ENCODE results near the gene SGO1.

Gene SGO1

DNA sequence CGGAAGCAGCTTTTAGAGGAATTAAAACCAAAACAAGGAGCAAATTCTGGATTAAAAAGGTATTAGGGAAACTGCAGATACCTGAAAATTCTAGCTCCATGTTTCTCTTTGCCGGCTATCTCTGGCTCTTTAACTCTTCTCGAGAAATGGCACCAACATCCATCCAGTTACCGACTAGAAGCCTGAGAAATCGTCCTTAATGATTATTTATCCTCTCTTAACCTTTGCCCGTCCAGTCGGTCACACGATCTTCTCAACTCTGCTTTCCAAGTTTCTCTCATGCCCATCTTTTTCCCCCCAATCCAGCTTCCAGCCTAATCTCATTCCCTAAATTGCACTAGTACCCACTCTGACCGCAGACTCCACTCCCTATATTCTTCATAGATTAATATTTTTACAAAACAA, 596 bp upstream of the SGO1 start:
- no peak for DNase-seq (ENCODE audit: low read depth)
- TF ChIP-seq, protein P1, sequence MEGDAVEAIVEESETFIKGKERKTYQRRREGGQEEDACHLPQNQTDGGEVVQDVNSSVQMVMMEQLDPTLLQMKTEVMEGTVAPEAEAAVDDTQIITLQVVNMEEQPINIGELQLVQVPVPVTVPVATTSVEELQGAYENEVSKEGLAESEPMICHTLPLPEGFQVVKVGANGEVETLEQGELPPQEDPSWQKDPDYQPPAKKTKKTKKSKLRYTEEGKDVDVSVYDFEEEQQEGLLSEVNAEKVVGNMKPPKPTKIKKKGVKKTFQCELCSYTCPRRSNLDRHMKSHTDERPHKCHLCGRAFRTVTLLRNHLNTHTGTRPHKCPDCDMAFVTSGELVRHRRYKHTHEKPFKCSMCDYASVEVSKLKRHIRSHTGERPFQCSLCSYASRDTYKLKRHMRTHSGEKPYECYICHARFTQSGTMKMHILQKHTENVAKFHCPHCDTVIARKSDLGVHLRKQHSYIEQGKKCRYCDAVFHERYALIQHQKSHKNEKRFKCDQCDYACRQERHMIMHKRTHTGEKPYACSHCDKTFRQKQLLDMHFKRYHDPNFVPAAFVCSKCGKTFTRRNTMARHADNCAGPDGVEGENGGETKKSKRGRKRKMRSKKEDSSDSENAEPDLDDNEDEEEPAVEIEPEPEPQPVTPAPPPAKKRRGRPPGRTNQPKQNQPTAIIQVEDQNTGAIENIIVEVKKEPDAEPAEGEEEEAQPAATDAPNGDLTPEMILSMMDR (conservative IDR thresholded peaks at IDR 0.05; ENCODE audit: low read depth, low read length), result no peak
- peak overlapping the region; percentile 80 for H3K4me3 ChIP-seq (ENCODE audit: low read length)

DNA sequence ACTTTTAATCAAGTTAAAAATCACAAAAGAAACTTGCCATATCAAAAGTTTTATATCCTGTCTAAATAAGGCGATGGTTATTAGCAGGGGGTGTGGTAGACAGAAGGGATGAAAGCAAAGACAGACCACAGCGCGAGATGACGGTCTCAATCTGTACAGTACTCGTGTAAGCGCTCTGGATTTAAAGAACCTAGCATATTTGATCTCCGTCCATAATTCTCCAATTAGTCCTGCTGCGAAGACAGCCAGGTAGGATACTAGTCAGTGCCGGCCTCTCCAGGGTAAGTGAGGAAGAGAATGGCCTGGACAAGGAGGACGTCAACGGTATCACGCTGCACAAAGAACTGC, 701 bp downstream of the SGO1 start:
- DNase-seq (ENCODE audit: low read depth), result no peak
- H3K4me3 ChIP-seq (ENCODE audit: low read length), result peak overlapping the region; percentile 80

DNA sequence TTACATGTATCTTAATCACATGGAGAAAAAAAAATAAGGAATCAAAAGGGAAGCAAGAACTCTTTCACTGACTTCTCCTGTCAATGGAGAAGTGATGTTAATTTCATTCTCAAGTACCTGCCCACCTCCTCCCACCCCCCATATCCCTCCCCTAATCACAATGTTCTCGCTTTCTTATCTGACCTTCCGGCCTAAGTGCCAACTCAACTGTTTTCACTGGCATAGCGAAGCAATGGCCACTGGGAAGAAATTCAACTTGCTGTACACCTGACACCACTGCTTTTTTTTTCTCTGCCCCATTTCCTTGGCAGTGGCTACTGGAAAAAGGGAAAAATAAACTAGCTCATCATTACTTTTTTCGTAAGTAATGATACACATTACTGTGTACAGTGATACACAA, 3.8 kb downstream of the SGO1 start:
- no peak for DNase-seq (ENCODE audit: low read depth)
- TF ChIP-seq, protein P1 (conservative IDR thresholded peaks at IDR 0.05; ENCODE audit: low read depth, low read length), result no peak
- no peak overlapping the region for H3K4me3 ChIP-seq (ENCODE audit: low read length)

More for the DNA sequence above, 701 bp downstream of the SGO1 start:
- TF ChIP-seq, protein P1 (conservative IDR thresholded peaks at IDR 0.05; ENCODE audit: low read depth, low read length), result no peak

DNA sequence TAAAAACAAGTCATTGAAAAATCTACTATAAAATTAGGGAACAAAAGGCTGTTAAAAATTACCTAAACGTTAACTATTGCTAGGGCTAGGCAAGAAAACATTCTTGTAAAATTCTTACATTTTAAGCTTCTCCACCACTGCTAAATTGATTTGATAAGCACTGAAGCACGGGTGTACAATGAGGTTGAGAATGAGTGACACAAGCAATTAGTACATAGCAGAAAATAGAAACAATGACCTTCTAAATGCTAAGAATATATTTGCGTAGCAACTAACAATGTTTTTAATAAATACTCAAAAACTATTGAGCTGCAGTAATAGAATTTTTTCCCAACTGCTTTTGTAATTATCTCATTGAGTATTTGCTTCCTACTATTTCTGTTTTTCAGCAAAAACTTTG, 4.7 kb downstream of the SGO1 start:
- no peak for DNase-seq (ENCODE audit: low read depth)
- no peak overlapping the region for H3K4me3 ChIP-seq (ENCODE audit: low read length)
- TF ChIP-seq, protein P1 (conservative IDR thresholded peaks at IDR 0.05; ENCODE audit: low read depth, low read length), result no peak

DNA sequence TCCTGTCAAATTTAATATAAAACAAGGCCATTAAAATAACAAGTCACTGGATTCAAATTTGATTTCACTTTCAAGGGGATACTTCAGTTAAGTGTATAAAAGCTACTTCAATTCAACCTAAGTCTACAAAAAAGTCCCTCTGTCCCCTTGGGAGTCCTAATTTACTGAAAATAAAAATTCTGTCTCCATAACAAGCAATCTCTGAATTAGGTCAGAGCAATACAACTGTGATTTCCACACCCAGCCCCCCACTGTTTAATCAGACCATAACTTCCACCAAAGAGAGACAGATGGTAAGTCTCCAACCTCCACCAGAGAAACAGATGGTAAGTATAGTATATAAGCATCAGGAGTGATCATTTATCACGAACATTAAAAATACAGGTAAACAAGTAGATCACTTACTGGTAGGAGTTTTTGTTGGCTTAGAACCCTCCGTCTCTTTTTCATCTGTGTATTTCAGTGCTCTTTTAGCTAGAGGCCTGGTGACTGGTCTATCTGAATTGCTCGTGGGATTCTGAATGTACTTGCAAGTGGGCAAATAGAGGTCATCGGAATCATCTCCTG, 12.1 kb downstream of the SGO1 start:
- DNase-seq (ENCODE audit: low read depth), result no peak
- TF ChIP-seq, protein P1 (conservative IDR thresholded peaks at IDR 0.05; ENCODE audit: low read depth, low read length), result no peak
- no peak overlapping the region for H3K4me3 ChIP-seq (ENCODE audit: low read length)

DNA sequence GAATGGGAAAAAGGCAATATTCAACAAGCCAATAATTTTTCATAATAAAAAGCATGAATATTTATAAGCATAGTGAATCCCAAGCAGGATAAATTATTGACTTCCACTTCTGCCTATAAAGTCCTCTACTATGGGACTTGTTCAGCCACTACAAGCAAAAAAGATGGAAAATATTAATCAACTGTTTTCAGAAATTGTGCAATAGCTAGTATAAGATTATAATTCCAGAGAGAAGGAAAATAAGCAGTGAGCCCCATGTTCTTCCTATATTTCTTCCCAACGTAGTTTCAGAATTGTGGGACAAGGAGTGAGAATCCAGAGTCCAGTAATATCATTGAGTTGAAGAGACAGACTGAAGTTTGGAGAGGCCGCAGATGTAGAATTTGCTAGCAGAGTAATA, 24.3 kb downstream of the SGO1 start:
- TF ChIP-seq, protein P1 (conservative IDR thresholded peaks at IDR 0.05; ENCODE audit: low read depth, low read length), result no peak
- DNase-seq (ENCODE audit: low read depth), result no peak

DNA sequence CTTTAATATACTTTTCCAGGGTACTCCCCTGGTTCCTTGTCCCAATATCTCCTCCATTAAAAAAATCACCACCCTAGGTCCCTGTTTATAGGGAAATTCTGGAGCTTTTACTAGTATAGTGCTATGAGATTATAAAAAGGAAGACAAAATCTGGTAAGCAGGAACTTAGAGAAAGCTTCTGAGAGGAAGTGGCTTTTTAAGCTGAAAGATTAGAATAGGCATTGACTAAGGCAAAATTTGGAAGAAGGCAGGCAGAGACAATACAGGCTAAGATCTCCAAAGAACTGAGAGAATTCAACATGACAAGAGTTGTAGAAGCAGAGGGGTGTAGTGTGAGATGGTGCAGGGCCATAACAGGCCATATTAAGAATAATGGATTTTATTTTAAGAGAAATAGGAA, 25.8 kb downstream of the SGO1 start:
- DNase-seq (ENCODE audit: low read depth), result no peak
- H3K4me3 ChIP-seq (ENCODE audit: low read length), result no peak overlapping the region
- TF ChIP-seq, protein P1 (conservative IDR thresholded peaks at IDR 0.05; ENCODE audit: low read depth, low read length), result no peak

More for the DNA sequence above, 24.3 kb downstream of the SGO1 start:
- no peak overlapping the region for H3K4me3 ChIP-seq (ENCODE audit: low read length)
